HG03060 (cell line): ENCODE data around the gene CENPH.
"Not testable (repeated sequence)": the region's sequence is repeated elsewhere in the genome, so short reads cannot be mapped to it uniquely, and the experiment has no call there.

Experiments
- ATAC-seq: cut with Tn5 transposase; IDR thresholded peaks from one replicate; pipeline ENCODE4 v1.9.1; 2021; ENCODE audit warnings: low read depth, moderate number of reproducible peaks; ENCODE audit not compliant: unreplicated experiment

Gene CENPH

GRCh38 chr5:69206528-69207190 lies 17.3 kb downstream of the CENPH start:
- no peak for ATAC-seq

- no peak for ATAC-seq
Measured at GRCh38 chr5:69209602-69210001, 20.2 kb downstream of the CENPH start.

- no peak for ATAC-seq
Measured at GRCh38 chr5:69211200-69211599, 21.8 kb downstream of the CENPH start.

- ATAC-seq: no peak
Measured at GRCh38 chr5:69212022-69212421, 22.6 kb downstream of the CENPH start.

GRCh38 chr5:69213513-69214215 lies 24.3 kb downstream of the CENPH start:
- no peak for ATAC-seq

GRCh38 chr5:69217151-69217511 lies 27.7 kb downstream of the CENPH start:
- no peak for ATAC-seq

GRCh38 chr5:69217548-69218526 lies 28.5 kb downstream of the CENPH start:
- ATAC-seq: peak; percentile 67

GRCh38 chr5:69219939-69220338 lies 30.6 kb downstream of the CENPH start:
- ATAC-seq: no peak

GRCh38 chr5:69220371-69220770 lies 31.0 kb downstream of the CENPH start:
- ATAC-seq: not testable (repeated sequence)

GRCh38 chr5:69220833-69221232 lies 31.4 kb downstream of the CENPH start:
- not testable (repeated sequence) for ATAC-seq

- ATAC-seq: no peak
Measured at GRCh38 chr5:69224520-69224919, 35.1 kb downstream of the CENPH start.

GRCh38 chr5:69225860-69226259 lies 36.5 kb downstream of the CENPH start:
- no peak for ATAC-seq

- no peak for ATAC-seq
Measured at GRCh38 chr5:69230181-69230580, 40.8 kb downstream of the CENPH start.

GRCh38 chr5:69231281-69231680 lies 41.9 kb downstream of the CENPH start:
- ATAC-seq: no peak

GRCh38 chr5:69231851-69232250 lies 42.5 kb downstream of the CENPH start:
- ATAC-seq: no peak

- ATAC-seq: peak; percentile 89
Measured at GRCh38 chr5:69234457-69235268, 45.3 kb downstream of the CENPH start, which contains the start of gene CDK7. Gene CDK7, plus strand, starts transcription at chr5:69234886. Its CDS starts 90 bp downstream, at chr5:69234976.

- ATAC-seq: not testable (repeated sequence)
Measured at GRCh38 chr5:69236733-69237132, 47.4 kb downstream of the CENPH start.

GRCh38 chr5:69237877-69238276 lies 48.5 kb downstream of the CENPH start:
- no peak for ATAC-seq

GRCh38 chr5:69238760-69239251 lies 49.4 kb downstream of the CENPH start:
- ATAC-seq: no peak
